Neutrophil (primary cell): ENCODE results near the gene SEPHS2.
A peak's percentile ranks its signal among the peaks of the same experiment; 100 is the strongest.

Experiments used
- H3K27ac ChIP-seq: fragments of 200-600 bp; sonication (generic); 2 replicates; pipeline ENCODE4 v1.5.1; 2016; ENCODE audit warnings: mild to moderate bottlenecking, moderate library complexity
- H3K27me3 ChIP-seq: fragments of 200-600 bp; sonication (generic); 2 replicates; pipeline ENCODE4 v1.6.0; 2016; ENCODE audit warnings: mild to moderate bottlenecking
- H3K36me3 ChIP-seq: fragments of 200-600 bp; sonication (generic); 2 replicates; pipeline ENCODE4 v1.5.1; 2017
- H3K4me1 ChIP-seq, 2 experiments: fragments of 200-600 bp in 1 of 2; sonication (generic) in 1 of 2; 1 replicate in 1 of 2; 2 replicates in 1 of 2; pipeline versions ENCODE4 v1.5.1 to v1.6.1; 2013 to 2016; ENCODE audit warnings: low read depth in 1 of 2, low read length in 1 of 2, mild to moderate bottlenecking in 1 of 2, moderate library complexity in 1 of 2; ENCODE audit not compliant: control insufficient read depth in 1 of 2, insufficient read depth in 1 of 2
- H3K4me3 ChIP-seq, 2 experiments: fragments of 200-600 bp in 1 of 2; sonication (generic) in 1 of 2; 1 replicate in 1 of 2; 2 replicates in 1 of 2; pipeline ENCODE4 v1.5.1; 2013 to 2016; ENCODE audit warnings: low read depth in 1 of 2, low read length in 1 of 2, mild to moderate bottlenecking in 1 of 2, moderate library complexity in 1 of 2
- H3K9me3 ChIP-seq: fragments of 200-600 bp; sonication (generic); 2 replicates; pipeline ENCODE4 v1.5.1; 2016
- CTCF ChIP-seq: fragments of 200-600 bp; sonication (generic); IDR thresholded peaks from 2 replicates; pipeline ENCODE4 v1.5.1; 2016; ENCODE audit warnings: antibody characterized with exemption

Gene SEPHS2

DNA sequence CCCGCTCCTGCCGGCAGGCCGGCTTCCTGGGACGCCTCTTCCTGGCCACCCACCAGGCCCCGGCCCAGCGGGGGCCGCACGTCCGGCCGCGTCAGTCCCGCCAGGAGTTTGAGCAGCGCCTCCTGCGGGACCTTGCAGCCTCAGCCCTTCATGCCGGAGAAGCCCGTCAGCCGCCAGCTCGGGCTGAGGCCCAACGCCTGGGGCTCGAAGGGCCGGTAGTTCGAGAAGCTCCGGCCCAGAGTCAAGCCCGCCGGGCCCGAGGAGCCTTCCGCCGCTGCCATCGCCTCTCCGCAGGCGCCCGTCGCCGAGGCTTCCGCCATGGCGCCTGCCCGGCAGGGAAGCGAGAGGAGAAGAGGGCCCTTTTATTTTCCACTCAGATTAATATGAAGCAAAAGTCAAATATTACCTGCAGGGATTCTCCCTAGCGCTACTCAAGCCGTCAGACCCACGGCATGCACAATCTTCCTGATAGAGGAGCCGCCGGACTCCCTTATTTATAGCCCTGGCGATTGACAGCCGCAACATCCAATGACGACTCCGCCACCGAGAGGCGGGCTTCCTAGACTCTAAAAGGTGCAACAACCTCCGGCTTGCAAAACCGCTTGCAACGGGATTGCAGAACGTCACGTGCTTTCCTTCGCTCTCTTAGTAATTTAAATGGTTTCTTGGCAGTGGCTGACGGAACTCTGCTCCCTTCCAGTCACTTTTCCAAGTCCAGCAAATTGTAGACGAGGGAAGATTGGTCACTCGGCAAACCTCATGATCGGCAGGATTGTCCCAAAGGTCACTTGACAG is at the start of gene SEPHS2:
TSS of gene SEPHS2 (minus strand) at position 467 of the 795 bp plus-strand sequence. CDS start at position 320, 147 bp downstream.
- Histone ChIP-seq H3K36me3 (no peaks in the 10 kb centered on the region), H3K4me3 (peak within 1 kb of the TSS; percentile 92 to 98), H3K9me3 (no peaks in the 10 kb centered on the region), H3K4me1 (peaks cover 30 to 31% of the 10 kb centered on the region in 2 experiments), H3K27ac (peak within 1 kb of the TSS; percentile 92), H3K27me3 (no peaks in the 10 kb centered on the region)
- TF ChIP-seq CTCF: peak; percentile 27

GRCh38 chr16:30494709-30495108 is 49.0 kb upstream of the SEPHS2 start:
- Histone ChIP-seq H3K27ac (no peak overlapping the region), H3K36me3 (peaks cover 100% of the 10 kb centered on the region), H3K4me3 (no peak overlapping the region), H3K9me3 (no peaks in the 10 kb centered on the region), H3K4me1 (no peaks in the 10 kb centered on the region), H3K27me3 (no peaks in the 10 kb centered on the region)
- TF ChIP-seq CTCF: no peak

DNA sequence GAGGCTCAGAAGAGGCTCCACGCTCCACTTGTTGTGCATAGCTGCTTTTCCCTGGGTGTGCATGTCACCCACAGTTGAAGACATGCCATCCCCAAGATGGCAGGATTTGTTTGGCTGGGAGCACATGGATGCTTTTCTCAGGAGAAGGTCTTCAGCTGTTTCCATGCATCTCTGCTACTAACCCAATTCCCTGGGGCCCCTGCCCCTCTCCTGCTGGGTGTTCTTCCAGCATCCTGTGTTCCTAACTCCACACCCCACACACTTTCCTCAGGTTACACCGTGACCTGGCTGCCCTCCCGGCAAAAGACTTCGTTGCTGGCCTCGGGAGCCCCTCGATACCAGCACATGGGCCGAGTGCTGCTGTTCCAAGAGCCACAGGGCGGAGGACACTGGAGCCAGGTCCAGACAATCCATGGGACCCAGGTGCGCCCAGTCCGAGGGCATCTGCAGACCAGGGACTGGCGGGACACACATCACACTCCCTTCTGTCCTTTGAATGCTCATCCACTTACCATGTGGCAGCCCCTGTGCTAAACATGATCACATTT is 48.3 kb upstream of the SEPHS2 start:
- Histone ChIP-seq H3K27me3 (no peaks in the 10 kb centered on the region), H3K4me1 (no peaks in the 10 kb centered on the region), H3K27ac (no peak overlapping the region), H3K9me3 (no peaks in the 10 kb centered on the region), H3K36me3 (peaks cover 100% of the 10 kb centered on the region), H3K4me3 (no peak overlapping the region)
- TF ChIP-seq CTCF: no peak

DNA sequence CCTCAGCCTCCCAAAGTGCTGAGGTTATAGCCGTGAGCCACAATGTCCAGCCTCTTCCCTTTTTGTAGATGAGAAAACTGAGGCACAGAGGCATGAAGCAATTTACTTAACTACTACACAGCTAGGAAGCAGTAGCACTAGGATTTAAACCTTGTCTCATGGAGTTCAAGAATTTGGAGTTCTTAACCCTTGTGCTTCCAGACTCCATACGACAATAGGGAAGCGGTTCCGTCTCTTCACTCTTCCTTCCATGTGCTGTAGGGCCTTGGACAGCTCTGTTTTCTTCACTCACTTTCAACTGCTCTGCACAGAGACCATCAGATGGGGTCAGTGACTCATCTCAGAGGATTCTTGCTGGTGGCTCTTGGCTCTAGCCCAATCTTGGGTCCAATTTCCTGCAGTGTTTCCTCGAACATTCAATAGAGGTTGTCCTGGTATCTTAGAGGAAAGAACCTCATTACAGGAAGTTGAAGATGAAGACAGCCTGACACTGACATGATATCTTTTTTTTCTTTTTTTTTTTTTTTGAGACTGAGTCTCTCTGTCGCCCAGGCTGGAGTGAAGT is 46.2 kb upstream of the SEPHS2 start:
- no peaks in the 10 kb centered on the region for H3K27me3 ChIP-seq
- H3K36me3 ChIP-seq: peaks cover 100% of the 10 kb centered on the region
- no peak for TF ChIP-seq CTCF
- no peaks in the 10 kb centered on the region for H3K4me1 ChIP-seq
- H3K27ac ChIP-seq: peak overlapping the region; percentile 19
- no peak overlapping the region for H3K4me3 ChIP-seq
- H3K9me3 ChIP-seq: no peaks in the 10 kb centered on the region

DNA sequence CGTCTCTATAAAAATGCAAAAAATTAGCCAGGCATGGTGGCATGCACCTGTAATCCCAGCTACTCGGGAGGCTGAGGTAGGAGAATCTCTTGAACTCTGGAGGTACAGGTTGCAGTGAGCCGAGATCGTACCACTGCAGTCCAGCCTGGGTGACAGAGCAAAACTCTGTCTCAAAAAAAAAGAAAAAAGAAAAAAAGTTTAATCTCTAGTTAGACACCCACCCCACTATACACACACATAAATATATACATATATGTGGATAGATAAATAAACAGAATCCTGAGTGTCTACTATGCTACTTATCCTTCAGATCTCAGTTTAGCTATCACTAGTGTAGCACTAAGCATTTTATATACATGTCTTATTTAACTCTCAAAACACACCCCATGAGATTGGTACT is 45.6 kb upstream of the SEPHS2 start:
- H3K27ac ChIP-seq: peak overlapping the region; percentile 19
- no peak overlapping the region for H3K4me3 ChIP-seq
- no peaks in the 10 kb centered on the region for H3K9me3 ChIP-seq
- no peak for TF ChIP-seq CTCF
- H3K4me1 ChIP-seq: no peaks in the 10 kb centered on the region
- peaks cover 100% of the 10 kb centered on the region for H3K36me3 ChIP-seq
- H3K27me3 ChIP-seq: no peaks in the 10 kb centered on the region
